GM12892 (cell line): Measurements from ENCODE around the gene PLA2G2F.

Source experiments
- DNase-seq: peaks from one replicate; pipeline ENCODE4 v3.0.0; 2011; ENCODE audit not compliant: insufficient read length
- FAIRE-seq: peaks from 2 replicates; lab custom pipeline; 2011; peaks lifted over from hg19 to GRCh38; lab: Jason Lieb, UNC
- POLR2A ChIP-seq: IDR thresholded peaks from 2 replicates; pipeline ENCODE4 v1.6.1; 2011; ENCODE audit warnings: low read depth, low read length, control low read depth
- POLR2AphosphoS5 ChIP-seq: IDR thresholded peaks from 2 replicates; pipeline ENCODE4 v1.6.1; 2011; ENCODE audit warnings: low read depth, low read length, control low read depth
- TAF1 ChIP-seq: IDR thresholded peaks from 2 replicates; pipeline ENCODE4 v1.6.1; 2011; ENCODE audit warnings: low read depth, mild to moderate bottlenecking, control low read depth, low read length, borderline replicate concordance

Gene PLA2G2F

DNA sequence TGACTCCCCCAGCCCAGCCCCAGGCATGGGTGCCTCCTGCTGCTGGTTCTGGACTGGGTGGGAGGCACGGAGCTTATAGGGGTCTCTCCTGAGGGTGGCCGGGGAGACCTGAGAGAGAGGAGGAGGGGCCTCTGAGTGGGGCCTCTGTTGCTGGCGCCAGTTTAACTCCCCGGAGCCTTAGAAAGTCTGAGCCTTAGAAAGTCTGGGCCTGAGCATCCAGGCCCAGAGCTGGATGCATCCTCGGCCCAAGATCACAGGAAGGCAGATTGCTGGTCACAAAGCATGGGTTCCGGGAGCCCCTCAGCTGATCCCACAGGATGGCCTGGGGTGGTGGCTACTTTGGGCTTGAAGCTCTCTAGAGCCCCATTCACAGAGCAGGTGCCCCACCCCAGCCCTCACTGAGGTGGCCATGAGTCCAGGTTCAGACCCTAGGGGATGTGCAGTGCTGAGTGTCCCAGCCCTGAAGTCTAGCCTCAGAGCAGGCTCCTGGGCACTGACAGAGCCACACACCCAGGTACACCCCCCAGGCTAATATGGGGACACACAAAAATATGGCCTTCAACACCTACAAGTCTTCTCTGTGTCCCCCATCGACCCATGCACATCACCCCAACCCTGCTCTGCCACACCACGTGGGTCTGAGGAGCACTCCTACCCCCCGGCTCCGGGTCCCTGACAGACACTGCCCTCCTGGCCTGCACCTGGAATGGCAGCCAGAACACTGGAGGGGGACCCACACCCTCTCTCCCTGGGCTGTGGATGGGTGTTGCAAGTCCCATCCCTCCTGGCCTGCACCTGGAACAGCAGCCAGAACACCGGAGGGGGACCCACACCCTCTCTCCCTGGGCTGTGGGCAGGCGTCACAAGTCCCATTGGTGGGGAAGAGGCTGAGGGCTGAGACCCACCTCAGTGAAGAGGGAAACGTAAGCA, 9.7 kb downstream of the PLA2G2F start:
- no peak for DNase-seq
- no peak for FAIRE-seq
- TF ChIP-seq POLR2A: no peak
- no peak for TF ChIP-seq TAF1
- TF ChIP-seq POLR2AphosphoS5: no peak

DNA sequence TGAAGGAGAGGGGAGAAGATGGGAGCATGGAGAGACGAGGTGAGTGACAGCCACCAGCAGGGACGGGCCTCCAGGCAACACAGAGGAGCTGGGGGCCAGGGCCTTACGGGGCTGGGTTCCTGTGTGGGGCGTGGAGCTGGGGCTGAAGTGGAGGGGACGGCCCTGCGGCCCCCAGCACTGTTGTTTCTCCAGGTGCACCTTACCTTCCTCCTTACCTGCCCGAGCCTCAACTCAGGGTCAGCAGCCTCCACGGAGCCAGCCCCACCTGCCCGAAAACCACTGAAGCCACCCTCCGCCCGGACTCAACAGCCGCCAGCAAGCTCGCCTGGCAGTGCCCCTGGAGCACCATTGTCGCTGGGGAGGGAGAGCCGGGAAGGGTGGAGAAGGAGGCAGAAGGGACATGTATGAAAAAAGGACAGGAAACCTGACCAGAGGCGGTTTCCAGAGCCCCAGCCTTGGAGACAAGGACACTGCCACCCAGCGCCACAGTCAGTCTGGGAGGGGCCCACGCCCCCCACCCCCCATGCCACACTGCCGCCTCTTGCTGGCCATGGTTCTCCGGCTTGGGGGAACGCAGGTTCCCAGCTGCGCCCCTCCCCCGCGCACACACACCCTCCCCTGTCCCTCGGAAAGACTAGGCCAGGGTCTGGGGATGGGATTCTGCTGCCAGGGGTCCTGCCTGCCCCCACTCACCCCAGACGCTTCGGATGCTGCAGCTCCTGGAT, 10.6 kb downstream of the PLA2G2F start:
- DNase-seq: no peak
- no peak for FAIRE-seq
- no peak for TF ChIP-seq POLR2AphosphoS5
- TF ChIP-seq POLR2A: no peak
- no peak for TF ChIP-seq TAF1

DNA sequence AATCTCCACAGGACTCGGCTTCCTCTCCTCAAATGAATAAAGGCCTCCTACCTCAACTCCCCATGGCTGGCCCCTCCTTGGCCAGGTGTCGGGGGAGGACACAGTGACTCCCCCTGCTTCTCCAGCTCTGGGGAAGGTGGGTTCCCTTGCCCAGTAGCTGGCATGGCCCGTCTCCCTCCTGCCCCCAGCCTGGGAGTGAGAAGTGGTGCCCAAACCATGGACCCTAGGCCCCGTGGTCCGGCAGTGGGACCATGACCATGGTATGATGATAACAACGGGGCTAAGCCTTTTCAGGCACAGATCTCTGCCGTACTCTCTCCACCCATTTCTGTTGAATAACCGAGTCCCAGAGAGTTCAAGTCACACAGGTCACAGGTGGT, 11.2 kb downstream of the PLA2G2F start:
- FAIRE-seq (no peak), DNase-seq (no peak)
- TF ChIP-seq TAF1 (no peak), POLR2A (no peak), POLR2AphosphoS5 (no peak)

DNA sequence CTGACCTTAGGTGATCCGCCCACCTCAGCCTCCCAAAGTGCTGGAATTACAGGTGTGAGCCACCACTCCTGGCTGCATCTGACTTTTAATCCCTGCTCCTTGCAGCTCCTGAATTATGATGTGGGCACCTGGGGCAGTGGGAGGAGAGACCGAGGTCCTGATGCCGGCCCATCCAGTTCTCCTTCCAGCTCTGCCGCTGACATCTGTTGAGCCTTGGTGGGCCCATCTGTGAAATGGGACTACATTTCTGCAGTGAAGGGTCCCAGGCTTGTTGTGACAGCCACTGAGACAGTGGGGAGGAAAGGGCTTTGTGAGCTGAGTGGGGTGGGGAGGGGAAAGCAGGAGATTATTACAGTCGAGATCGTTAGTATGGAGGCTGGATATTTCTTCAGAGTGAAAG, 11.8 kb downstream of the PLA2G2F start:
- FAIRE-seq (no peak), DNase-seq (no peak)
- no peak for TF ChIP-seq TAF1
- no peak for TF ChIP-seq POLR2AphosphoS5
- TF ChIP-seq POLR2A: no peak

DNA sequence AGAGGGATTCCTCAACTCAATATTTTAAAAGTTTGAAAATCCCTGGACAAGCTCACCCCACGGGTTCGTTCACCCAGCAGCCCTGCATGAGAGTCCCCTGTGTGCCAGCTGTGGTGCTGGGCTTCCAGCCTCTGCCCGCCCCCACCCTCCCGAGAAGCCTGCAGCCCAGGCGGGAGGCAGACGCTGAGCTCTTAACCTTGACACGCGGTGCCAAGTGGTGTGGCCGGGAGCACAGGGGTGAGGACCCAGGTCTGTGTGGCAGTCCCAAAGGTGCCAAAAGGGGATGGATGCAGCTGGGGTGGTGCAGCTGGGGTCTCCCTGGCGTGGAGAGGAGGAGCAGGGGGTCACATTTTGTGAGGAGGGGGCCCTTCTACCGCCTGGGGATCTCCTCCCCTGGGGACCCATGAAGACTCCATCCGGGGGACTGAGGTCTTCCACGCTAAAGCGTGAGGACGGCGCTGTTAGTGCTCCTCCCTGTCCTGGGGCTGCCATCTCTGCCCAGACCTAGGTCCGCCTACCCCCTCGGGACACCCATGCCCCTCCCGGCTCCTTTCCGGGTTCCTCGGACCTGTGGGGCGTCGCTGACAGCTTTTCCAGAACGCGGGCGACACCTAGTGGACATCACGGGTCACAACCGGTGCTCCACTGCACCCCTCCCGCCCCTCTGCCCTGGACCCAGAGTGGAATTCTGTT, 12.9 kb downstream of the PLA2G2F start:
- TF ChIP-seq POLR2A (no peak), POLR2AphosphoS5 (no peak), TAF1 (no peak)
- FAIRE-seq: peak; percentile 87
- DNase-seq: peak; percentile 93

DNA sequence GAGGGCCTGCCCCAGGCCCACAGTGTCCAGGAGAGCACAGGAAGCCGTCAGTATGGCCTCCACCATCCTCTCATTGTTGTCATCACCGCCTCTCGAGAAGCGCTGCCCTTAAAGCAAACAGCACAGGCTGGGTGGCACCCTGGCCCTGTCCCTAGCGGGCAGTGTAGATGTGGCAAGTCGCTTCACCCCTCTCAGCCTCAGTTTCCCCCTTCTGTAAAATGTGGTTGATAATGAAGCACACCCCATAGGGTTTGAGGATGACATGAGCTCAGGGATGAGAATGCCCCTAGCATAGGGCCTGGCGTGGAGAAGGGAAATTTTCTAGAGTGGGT, 13.4 kb downstream of the PLA2G2F start:
- DNase-seq (no peak), FAIRE-seq (no peak)
- TF ChIP-seq TAF1 (no peak), POLR2AphosphoS5 (no peak), POLR2A (no peak)

DNA sequence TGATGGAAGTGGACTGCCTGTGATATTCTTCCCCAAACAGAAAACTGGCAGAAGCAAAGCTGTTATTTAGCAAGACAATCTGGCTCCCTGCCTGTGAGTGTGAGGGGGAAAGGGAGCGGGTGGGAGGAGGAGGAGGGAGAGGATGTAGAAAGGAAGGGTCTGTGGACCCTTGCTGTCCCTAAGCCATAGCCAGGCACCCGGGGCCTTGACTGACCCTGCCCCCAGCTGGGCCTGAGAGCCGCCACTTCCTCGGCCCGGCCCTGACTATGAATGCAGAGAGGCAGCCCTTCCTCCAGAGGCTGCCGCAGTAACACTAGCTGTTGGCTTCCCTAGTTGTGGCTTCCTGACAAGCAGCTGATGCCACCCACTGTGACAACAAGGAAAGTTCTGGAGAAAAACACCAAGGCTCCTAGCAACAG, 13.9 kb downstream of the PLA2G2F start:
- FAIRE-seq (no peak), DNase-seq (no peak)
- no peak for TF ChIP-seq TAF1
- TF ChIP-seq POLR2A: no peak
- no peak for TF ChIP-seq POLR2AphosphoS5

DNA sequence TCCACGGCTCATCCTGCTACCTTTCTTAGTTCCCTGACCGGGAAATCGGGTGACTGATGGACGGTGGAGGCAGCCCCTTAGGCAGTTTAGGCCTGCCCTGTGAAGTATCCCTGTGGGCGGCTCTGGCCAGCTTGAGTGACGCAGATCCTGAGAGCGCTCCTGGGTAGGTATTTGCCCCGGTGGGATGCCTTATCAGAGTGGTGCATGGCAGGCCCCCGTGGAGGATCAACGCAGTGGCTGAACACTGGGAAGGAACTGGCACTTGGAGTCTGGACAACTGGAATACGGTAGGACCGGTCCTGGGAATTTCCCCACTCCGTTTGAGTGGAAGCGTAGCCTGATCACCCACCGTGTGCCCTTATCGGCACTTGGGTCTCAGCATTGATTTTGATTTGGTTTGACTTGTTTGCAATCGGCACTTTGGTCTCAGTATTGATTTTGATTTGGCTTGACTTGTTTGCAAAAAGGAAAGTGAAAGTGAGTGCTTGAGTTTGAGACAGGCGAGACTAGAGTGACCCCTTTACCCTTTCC, 15.2 kb downstream of the PLA2G2F start:
- FAIRE-seq: no peak
- TF ChIP-seq TAF1: no peak
- TF ChIP-seq POLR2A: no peak
- no peak for TF ChIP-seq POLR2AphosphoS5
- no peak for DNase-seq

DNA sequence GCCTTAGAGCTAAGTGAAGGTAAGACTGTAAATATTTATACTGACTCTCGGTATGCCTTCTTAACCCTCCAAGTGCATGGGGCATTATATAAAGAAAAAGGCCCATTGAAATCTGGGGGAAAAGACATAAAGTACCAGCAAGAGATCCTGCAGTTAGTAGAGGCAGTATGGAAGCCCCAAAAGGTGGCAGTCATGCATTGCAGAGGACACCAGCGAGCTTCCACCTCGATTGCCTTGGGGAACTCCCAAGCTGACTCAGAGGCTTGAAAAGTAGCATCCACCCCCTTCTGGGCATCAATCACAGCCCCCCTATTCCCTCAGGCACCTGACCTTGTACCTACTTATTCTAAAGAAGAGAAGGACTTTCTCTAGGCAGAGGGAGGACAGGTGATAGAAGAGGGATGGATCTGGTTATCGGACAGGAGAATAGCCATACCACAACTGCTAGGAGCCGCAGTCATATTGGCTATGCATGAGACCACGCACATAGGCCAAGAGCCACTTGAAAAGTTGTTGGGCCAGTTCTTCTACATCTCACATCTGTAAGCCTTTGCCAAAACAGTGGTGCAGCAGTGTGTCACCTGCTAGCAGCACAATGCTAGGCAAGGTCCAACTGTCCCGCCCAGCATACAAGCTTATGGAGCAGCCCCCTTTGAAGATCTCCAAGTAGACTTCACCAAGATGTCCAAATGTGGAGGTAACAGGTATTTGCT, 19.4 kb downstream of the PLA2G2F start:
- TF ChIP-seq TAF1: no peak
- no peak for TF ChIP-seq POLR2A
- TF ChIP-seq POLR2AphosphoS5: no peak
- FAIRE-seq (no peak), DNase-seq (no peak)

DNA sequence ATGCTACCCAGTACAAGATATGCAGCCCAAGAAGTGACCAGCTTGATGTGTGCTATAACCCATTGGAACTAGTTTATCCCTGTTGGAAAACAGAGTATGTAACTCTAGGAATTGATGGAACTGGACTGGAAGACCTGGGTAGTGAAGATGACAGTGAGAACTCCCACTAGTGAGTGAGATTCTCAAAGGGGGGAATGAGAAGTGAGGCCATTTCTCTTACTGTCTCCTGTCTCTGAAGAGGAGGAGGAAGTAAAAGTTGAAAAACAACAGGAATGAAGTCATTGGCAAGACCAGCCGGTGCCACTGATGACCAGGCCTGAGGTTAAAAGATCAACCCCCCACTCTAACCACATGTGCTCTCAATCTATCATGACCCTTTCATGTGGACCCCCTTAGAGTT, 20.9 kb downstream of the PLA2G2F start:
- TF ChIP-seq TAF1 (no peak), POLR2AphosphoS5 (no peak), POLR2A (no peak)
- DNase-seq: no peak
- no peak for FAIRE-seq

DNA sequence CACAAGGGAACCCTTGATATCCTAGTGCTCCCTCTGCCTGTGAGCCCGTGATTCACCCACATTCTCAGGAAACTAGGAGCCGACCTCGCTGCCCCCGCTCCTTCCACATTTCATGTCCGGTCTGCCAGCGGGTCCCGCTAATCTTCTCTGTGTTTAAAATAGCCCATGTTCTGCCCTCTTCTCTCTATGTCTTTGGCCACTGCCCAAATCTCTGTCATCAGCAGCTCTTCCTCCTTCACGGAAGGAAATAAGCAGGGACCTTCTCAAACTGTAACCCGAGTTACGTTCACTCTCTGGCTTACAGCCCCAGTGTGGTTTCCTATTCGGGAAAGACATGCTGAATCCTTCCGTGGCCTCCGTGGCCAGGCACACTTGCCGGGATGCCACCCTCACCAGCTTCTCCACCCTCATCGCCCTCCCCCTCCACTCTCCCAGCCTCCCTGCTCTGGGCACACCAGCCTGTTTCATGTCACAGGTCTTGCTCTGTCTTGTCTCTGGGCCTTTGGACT, 25.6 kb downstream of the PLA2G2F start:
- DNase-seq (no peak), FAIRE-seq (no peak)
- TF ChIP-seq POLR2A: no peak
- TF ChIP-seq POLR2AphosphoS5: no peak
- TF ChIP-seq TAF1: no peak
